Cardiac fibroblast (primary cell): ENCODE measurements around the gene GID4.

Source experiments
- DNase-seq, 2 donors: peaks; one replicate each; pipeline versions ENCODE4 v3.0.0 to v3.0.0-alpha.2; 2010; ENCODE audit warnings: low read depth in 2 of 2
- H3K4me3 ChIP-seq, 2 donors: replicated peaks in 1 of 2; 1 replicate in 1 of 2; 2 replicates in 1 of 2; pipeline ENCODE4 v1.5.1; 2011; ENCODE audit warnings: low read depth in 2 of 2, low read length in 2 of 2, mild to moderate bottlenecking in 2 of 2, moderate library complexity in 1 of 2
- CTCF ChIP-seq: IDR thresholded peaks from one replicate; pipeline ENCODE4 v1.5.1; 2011; ENCODE audit warnings: low read depth, mild to moderate bottlenecking, low read length, inconsistent platforms

GID4 gene

GRCh38 chr17:18035704-18036103, 3.5 kb upstream of the GID4 start:
- DNase-seq, result no peak
- TF ChIP-seq CTCF, result no peak
- no peak overlapping the region for H3K4me3 ChIP-seq

GRCh38 chr17:18037486-18037885, 1.7 kb upstream of the GID4 start:
- H3K4me3 ChIP-seq, result no peak overlapping the region
- TF ChIP-seq CTCF, result no peak
- no peak for DNase-seq

GRCh38 chr17:18038149-18038850, 908 bp upstream of the GID4 start:
- TF ChIP-seq CTCF, result no peak
- peak in 1 of 2 donors; percentile 26 for DNase-seq
- peak overlapping the region; percentile 92 to 94 for H3K4me3 ChIP-seq

- peak overlapping the region; percentile 92 to 94 for H3K4me3 ChIP-seq
- no peak for DNase-seq
- TF ChIP-seq CTCF, result no peak
Observed at GRCh38 chr17:18039535-18040260, 490 bp downstream of the GID4 start.

GRCh38 chr17:18040261-18040858, 1.2 kb downstream of the GID4 start:
- DNase-seq, result no peak
- peak overlapping the region; percentile 92 to 94 for H3K4me3 ChIP-seq
- no peak for TF ChIP-seq CTCF

GRCh38 chr17:18041776-18042175, 2.6 kb downstream of the GID4 start:
- peak; percentile 50 to 72 for DNase-seq
- no peak for TF ChIP-seq CTCF
- no peak overlapping the region for H3K4me3 ChIP-seq
